Lung (tissue), 12 donors: ENCODE data around the gene CFAP100. TPM values are rescaled to one million over a fixed set of nuclear protein-coding genes. Genes with fewer than 3 reads are reported as not detected.

Experiments
- ATAC-seq: fragments of 200-7000 bp; cut with Tn5 transposase; one replicate; pipeline ENCODE4 v1.9.1; 2020; ENCODE audit warnings: moderate number of reproducible peaks; ENCODE audit not compliant: insufficient read depth, low FRiP score
- DNase-seq, 3 donors: peaks; one replicate each; pipeline ENCODE4 v3.0.0-alpha.2; 2013 to 2017
- H3K27ac ChIP-seq, 2 donors: one replicate each; pipeline ENCODE4 v1.5.1; 2013; ENCODE audit warnings: mild to moderate bottlenecking in 2 of 2, moderate library complexity in 2 of 2, control low read depth in 1 of 2, inconsistent platforms in 1 of 2, low read depth in 1 of 2, low read length in 1 of 2
- H3K27me3 ChIP-seq, 3 donors: one replicate each; pipeline ENCODE4 v1.5.1; 2013; ENCODE audit warnings: low read length in 2 of 3; ENCODE audit not compliant: control insufficient read depth in 3 of 3, insufficient read depth in 3 of 3
- H3K36me3 ChIP-seq, 4 donors: one replicate each; pipeline ENCODE4 v1.5.1; 2013; ENCODE audit warnings: low read length in 4 of 4, mild to moderate bottlenecking in 1 of 4, moderate library complexity in 1 of 4; ENCODE audit not compliant: control insufficient read depth in 4 of 4, insufficient read depth in 4 of 4
- H3K4me1 ChIP-seq, 5 donors: one replicate each; pipeline ENCODE4 v1.5.1; 2013; ENCODE audit warnings: low read length in 5 of 5, mild to moderate bottlenecking in 2 of 5, moderate library complexity in 1 of 5; ENCODE audit not compliant: control insufficient read depth in 5 of 5, insufficient read depth in 5 of 5
- H3K4me3 ChIP-seq: one replicate; pipeline ENCODE4 v1.5.1; 2013; ENCODE audit warnings: mild to moderate bottlenecking, control low read depth, moderate library complexity
- H3K9ac ChIP-seq, 2 donors: one replicate each; pipeline ENCODE4 v1.5.1; 2013; ENCODE audit warnings: low read length in 2 of 2, control low read depth in 1 of 2; ENCODE audit not compliant: insufficient read depth in 1 of 2
- H3K9me3 ChIP-seq, 4 donors: one replicate each; pipeline ENCODE4 v1.5.1; 2013; ENCODE audit warnings: low read length in 3 of 4, mild to moderate bottlenecking in 1 of 4, moderate library complexity in 1 of 4; ENCODE audit not compliant: control insufficient read depth in 4 of 4, insufficient read depth in 3 of 4
- WGBS, 2 donors: extraction: QIAGEN DNeasy Blood & Tissue Kit; methylation state at CpG; one replicate each; pipeline ENCODE4 v1.1.7; 2013; 5-methylcytosine and 5-hydroxymethylcytosine counted together
- polyA plus RNA-seq, 2 donors: library from polyadenylated mRNA; stranded (reverse); fragments of 200-250 nt; gene quantifications; one replicate each; pipeline ENCODE4 v1.2.1, GENCODE V29; 2013
- total RNA-seq, 2 donors: library from RNA; depleted of rRNA in 1 of 2; stranded (reverse); fragments of >200 nt in 1 of 2; gene quantifications; one replicate each; pipeline ENCODE4 v1.2.1, GENCODE V29; 2014 to 2021
- TF ChIP-seq, protein P1 (sequence below): IDR thresholded peaks from 2 replicates; pipeline ENCODE4 v1.5.1; 2012; ENCODE audit warnings: mild to moderate bottlenecking; ENCODE audit errors: control extremely low read depth, extremely low read depth
- donor health status: control.
- donor health status: control.
- donor health status: Bipolar disorder and iron deficiency.
- donor health status: healthy.
- donor health status: DM: yes; HTN: yes; CAD: no.

CFAP100 gene
- total and polyA plus RNA-seq, 4 donors = 7.7 to 31.9 (median 11.5) TPM

DNA sequence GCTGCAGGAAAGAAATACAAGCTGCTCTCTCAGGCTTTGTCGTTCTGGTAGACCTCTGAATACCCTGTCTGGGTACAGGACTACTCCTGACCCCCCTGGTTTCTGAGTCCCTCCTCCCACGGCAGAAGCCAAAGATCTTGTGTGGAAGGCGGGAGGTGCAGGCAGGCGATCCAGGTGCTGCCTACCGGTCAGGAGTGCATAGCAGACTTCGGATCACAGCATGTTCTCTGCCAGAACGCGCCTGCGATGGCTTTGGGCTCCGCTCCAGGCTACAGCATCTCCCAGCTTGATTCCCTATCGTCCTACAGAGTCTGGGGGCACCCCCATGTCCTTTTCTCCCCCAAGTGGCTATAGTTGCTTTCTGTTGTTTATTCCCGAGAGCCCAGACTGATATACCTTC is 2.5 kb upstream of the CFAP100 start:
- 82 to 90% methylated on average over 12 of the region's 12 CpGs for WGBS, 2 donors

GRCh38 chr3:126393563-126393962 is 1.1 kb upstream of the CFAP100 start:
- ATAC-seq (no peak), DNase-seq (no peak)
- Histone ChIP-seq H3K27ac (no peak overlapping the region), H3K4me3 (no peak overlapping the region), H3K4me1 (peaks cover 0 to 4% (median 0%) of the 10 kb centered on the region in 5 donors), H3K9ac (no peak overlapping the region), H3K9me3 (no peaks in the 10 kb centered on the region), H3K36me3 (no peaks in the 10 kb centered on the region), H3K27me3 (peaks cover 0 to 2% (median 2%) of the 10 kb centered on the region in 3 donors)
- TF ChIP-seq, protein P1, sequence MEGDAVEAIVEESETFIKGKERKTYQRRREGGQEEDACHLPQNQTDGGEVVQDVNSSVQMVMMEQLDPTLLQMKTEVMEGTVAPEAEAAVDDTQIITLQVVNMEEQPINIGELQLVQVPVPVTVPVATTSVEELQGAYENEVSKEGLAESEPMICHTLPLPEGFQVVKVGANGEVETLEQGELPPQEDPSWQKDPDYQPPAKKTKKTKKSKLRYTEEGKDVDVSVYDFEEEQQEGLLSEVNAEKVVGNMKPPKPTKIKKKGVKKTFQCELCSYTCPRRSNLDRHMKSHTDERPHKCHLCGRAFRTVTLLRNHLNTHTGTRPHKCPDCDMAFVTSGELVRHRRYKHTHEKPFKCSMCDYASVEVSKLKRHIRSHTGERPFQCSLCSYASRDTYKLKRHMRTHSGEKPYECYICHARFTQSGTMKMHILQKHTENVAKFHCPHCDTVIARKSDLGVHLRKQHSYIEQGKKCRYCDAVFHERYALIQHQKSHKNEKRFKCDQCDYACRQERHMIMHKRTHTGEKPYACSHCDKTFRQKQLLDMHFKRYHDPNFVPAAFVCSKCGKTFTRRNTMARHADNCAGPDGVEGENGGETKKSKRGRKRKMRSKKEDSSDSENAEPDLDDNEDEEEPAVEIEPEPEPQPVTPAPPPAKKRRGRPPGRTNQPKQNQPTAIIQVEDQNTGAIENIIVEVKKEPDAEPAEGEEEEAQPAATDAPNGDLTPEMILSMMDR = no peak
- 82 to 88% methylated on average over 4 of the region's 4 CpGs for WGBS, 2 donors

More for the DNA sequence above, 2.5 kb upstream of the CFAP100 start:
- Histone ChIP-seq H3K9me3 (no peaks in the 10 kb centered on the region), H3K4me1 (peaks cover 0 to 4% (median 0%) of the 10 kb centered on the region in 5 donors), H3K36me3 (no peaks in the 10 kb centered on the region), H3K4me3 (no peak overlapping the region), H3K9ac (no peak overlapping the region), H3K27me3 (peaks cover 0 to 2% (median 2%) of the 10 kb centered on the region in 3 donors), H3K27ac (no peak overlapping the region)
- ATAC-seq = no peak
- DNase-seq = no peak
- TF ChIP-seq, protein P1 = no peak

DNA sequence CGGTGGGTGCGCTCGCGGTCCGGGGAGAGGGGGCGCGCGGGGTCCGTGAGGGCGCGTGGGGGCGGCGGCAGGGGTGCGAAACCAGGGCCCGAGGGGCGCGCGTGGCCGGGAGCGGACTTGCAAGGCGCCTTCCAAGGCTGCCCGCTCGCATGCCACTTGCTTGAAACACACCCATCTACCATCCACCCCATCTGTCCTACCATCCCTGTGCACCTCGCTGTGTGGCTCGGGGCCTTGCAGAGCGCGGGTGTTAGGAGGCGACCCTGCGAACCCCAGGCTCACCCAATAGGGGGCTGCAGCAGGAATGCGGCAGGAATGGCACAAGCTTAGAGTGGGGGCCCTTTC is 240 bp downstream of the CFAP100 start:
- Histone ChIP-seq H3K9ac (peak overlapping the region; percentile 18 to 30), H3K36me3 (no peaks in the 10 kb centered on the region), H3K4me3 (no peak overlapping the region), H3K27ac (no peak overlapping the region), H3K27me3 (peaks cover 0 to 2% (median 2%) of the 10 kb centered on the region in 3 donors), H3K9me3 (peaks cover 0 to 3% (median 1%) of the 10 kb centered on the region in 4 donors), H3K4me1 (peaks cover 0 to 3% (median 0%) of the 10 kb centered on the region in 5 donors)
- DNase-seq (no peak), ATAC-seq (no peak)
- TF ChIP-seq, protein P1 = no peak
- WGBS, 2 donors = 8 to 12% methylated on average over 27 to 30 of the region's 30 CpGs
